Fibroblast of lung (primary cell): Measurements from ENCODE around the gene PDE1A.

ENCODE experiments used
- CTCF ChIP-seq, 2 donors: IDR thresholded peaks in 1 of 2; conservative IDR thresholded peaks in 1 of 2; 1 replicate in 1 of 2; 2 replicates in 1 of 2; pipeline ENCODE4 v1.5.1; 2011 to 2012; ENCODE audit warnings: low read length in 2 of 2, control low read depth in 1 of 2, inconsistent platforms in 1 of 2, low read depth in 1 of 2, mild to moderate bottlenecking in 1 of 2
- EZH2 ChIP-seq: IDR thresholded peaks from 2 replicates; pipeline ENCODE4 v1.5.1; 2012; ENCODE audit warnings: low read length, control low read depth, mild to moderate bottlenecking; ENCODE audit errors: missing control alignments

DNA sequence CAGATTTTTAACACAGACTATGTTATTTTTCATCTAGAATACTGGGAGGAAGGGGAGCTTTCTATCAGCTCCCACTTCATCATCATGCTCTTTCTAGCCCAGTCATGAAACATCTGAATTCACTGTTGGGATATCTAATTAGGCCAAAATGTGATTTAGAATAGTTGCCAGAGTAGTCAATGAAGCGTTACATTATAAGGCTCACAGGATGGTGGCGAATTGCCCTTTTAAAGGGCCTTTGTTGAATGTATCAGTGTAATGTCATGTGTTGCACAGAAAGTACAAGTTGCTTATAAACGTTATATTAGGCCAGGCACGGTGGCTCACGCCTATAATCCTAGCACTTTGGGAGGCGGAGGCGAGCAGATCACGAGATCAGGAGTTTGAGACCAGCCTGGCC, 45.6 kb downstream of the PDE1A start:
- TF ChIP-seq CTCF (conservative IDR thresholded peaks at IDR 0.05 in 1 of 2, IDR thresholded peaks at IDR 0.05 in 1 of 2; ENCODE audit: low read depth in 1 of 2, low read length in 2 of 2) (no peak), EZH2 (no peak)
